Hematopoietic multipotent progenitor cell treated with erythropoietin and hydrocortisone succinate and interleukin-3 and kit ligand, for 4 days (in vitro differentiated cells): ENCODE measurements around the gene CACNA2D3.
A peak's percentile ranks its signal among the peaks of the same experiment; 100 is the strongest.

ENCODE experiments used
- DNase-seq: peaks from one replicate; pipeline ENCODE4 v3.0.0-alpha.2; 2015

The CACNA2D3 gene

DNA sequence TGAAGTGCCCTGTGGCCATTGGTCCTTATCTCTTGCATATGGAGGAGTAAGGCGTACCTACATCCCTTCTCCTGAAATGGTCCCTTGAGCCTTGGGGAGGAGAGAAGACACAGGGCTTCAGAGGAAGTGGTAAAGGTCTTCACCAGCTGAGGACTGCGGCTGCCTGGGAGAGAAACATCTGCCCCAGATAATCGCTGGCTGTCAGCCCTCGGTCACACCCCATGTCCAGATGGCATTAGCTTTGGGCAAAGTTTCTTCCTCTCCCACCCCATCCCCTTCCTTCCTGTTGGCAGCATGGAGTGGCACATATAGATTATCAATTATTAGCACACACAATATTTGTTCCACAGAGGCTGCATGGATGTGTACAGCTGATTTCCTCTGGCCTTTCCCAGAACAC, 743.9 kb downstream of the CACNA2D3 start:
- DNase-seq = peak; percentile 88

DNA sequence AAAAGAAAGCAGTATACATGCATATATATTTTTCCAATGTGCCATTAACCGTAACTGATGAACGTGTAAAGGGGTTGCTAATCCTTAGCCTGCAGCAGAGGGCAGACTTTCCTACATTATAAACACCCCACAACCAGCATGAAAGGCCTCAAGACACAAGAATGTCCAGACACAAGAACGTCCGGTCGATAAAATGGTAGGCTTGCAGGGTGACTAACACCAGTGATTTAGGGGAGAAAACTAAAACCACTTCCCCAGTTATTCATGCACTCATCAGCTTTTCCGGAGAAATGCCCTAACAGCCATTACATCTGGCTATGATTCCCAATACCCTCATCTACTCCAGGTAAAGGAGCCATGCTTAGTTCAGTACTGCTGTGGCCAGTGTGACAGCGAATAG, 748.1 kb downstream of the CACNA2D3 start:
- DNase-seq = peak; percentile 73

DNA sequence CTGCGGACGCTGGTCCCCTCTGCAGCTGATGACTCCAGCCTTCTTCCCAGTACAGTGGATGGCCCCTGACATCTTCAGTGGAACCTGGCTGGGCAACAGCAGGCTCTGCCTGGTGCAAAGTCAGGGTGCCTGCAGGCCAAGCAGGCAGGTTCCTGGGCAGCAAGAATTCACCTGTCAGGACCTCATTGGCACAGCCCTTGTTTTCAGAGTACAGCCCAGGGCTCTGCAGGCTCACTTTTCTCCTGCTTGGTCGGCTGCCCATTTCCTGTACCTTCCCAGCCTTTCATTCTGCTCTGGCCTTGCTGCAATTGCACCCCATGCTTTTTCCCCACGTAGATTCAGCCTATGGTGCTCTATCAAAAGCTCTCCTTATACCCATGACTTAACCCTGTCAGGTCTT, 749.5 kb downstream of the CACNA2D3 start:
- DNase-seq = no peak

DNA sequence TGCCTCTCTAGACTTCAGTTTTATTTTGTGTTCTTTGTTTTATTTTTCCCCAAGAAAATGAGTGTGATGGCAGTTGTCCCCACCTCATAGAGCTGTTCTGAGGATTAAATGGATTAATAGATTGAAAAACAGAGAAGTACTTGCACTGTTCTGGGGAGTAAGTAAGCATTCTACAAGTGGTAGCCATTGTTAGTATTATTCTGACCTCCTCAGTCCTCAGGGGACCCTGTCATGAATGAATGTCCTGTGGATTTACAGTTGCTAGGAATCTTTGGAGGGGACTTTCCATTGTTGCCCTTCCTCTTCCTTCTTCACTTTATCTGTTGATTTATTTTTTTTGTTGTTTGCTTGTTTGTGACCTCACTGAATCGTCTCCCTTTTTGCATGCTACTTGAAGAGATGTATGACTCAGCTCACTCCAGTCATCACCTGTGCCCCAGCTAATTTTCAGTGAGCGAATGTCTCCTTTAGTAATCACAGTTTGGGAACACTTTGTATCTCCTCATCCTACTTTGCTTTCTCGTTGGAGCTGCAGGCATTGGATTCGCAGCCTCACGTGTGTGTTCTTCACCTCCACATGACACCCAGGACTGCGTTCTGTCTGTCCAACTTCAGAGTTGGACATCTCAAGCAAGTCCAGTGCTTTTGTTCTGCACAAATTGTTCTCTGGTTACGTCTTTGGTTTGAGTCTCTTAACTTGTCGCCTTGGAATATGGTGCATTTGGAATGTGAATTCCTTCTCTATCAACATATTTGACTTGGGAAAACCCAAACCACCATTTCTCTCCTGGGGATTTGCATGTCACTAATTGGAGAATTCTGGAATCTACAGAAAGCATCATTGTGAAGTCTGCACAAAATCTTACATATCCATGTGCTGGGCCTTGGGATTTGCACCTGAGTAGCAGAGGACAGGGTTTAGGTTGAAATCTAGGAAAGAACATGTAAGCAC, 751.0 kb downstream of the CACNA2D3 start:
- DNase-seq = no peak

DNA sequence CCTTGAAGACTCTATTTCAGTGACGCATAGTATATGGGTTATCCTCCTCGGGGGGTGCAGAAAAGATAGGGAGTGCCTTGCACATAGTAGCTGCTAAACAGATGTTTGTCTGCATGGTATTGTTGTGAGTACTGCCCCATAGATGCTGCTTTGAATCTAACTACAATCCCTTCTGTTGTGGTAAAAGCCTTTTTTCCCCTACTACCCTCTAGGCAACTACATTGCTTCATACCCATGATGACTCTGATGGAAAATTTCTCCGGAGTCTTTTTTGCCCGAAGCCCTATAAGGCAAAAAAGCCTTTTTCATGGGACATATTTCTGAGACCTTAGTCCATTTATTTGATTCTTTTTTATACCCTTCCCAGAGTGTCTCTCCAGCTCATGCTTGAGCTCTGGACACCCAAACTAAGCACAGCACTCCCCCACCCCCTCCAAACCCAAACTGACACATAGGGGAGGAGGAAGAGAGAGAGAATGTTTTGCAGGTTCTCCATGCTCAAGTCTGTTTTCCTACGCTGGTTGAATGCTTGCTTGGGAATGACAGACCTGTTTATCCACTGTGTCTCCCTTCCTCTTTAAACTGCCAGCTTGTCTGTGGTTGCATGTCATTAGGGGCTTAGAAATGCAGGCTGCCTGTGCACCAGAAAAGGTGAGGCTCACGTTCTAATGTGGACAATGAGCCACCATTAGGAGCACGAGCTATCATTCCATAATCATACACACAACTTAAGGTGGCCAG, 752.6 kb downstream of the CACNA2D3 start:
- DNase-seq = no peak

DNA sequence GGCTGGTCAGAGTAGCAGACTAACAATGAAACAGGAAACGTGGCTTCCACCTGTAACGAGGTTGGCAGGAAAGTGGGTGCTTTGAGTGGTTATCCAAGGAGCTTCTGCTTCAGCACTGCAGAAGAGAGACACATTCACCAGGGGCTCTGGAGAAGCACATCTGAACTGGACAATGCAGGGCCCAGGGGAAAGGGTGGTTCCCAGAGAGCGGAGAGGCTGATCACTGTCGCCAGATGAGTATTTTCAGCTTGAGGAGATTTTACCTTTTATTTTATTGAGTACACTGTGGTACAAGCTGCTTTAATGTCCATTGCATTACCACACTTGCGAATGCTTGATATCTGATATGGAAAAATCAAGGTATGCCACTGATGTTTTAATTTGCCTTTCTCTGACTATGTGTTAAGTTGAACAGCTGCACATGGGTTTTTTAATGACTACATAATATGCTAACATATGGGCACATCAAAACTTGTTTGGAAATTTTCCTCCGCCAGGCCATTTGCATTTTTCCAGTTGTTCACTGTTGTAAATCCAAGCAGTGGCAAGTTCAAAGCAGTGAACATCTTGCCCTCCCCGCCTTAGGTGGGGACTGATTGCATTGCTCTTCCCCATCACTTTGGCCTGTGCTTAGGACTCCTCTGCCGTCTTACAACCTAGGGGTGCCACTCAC, 753.4 kb downstream of the CACNA2D3 start:
- no peak for DNase-seq

DNA sequence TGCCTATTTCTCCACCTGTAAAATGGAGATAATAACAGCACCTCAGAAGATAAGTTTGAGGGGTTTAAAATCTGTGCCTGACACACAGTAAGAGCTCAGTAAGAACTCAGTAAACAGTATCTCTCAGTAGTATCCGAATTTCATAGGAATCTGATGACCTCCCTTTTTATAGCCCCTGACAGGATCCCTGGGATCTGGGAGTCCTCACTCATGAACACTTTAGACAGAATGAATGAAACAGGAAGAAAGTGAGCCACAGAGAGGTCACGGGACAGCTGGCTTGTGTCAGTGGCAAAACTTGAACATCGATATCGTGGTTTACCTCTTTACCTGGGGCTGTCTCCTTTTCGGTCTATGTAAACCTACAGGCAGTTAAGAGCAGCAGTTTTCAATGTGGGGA, 754.3 kb downstream of the CACNA2D3 start:
- DNase-seq = no peak

DNA sequence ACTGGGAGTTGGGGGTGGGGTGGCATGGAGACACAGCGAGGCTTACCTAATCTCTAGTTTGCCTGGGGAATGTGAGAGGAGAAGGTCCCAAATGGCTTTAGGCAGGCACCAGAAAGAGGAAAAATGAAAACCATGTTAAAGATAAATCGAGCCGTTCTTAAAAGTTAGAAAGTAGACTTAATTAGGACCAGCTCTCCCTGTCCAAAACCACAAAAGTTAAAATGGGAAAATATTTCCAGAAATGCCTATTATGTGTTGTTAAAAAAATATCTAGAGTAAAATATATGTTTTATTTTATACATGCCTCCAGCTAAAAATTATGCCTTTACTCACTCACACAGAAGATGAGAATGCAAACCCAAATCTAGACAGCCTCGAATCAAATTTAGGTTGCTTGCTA, 755.4 kb downstream of the CACNA2D3 start:
- no peak for DNase-seq

DNA sequence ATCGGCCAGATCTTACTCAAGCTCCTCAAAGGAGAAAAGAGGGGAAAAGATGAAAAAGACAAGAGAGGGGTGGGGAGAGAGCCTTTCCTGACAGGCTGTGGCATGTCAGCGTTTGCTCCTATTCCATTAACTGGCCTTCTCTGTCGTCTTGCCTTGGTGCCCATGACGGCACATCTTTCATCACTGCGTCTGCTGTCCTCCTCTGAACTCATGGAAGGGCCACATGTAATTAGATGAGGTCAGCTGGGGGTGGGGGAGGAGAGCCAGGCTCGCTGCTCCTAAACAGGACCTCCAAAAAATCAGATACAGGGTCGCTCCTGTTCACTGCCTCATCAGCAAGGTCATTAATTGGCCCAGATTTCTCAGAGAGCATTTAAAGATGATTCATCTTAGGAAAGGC, 755.8 kb downstream of the CACNA2D3 start:
- DNase-seq = no peak

DNA sequence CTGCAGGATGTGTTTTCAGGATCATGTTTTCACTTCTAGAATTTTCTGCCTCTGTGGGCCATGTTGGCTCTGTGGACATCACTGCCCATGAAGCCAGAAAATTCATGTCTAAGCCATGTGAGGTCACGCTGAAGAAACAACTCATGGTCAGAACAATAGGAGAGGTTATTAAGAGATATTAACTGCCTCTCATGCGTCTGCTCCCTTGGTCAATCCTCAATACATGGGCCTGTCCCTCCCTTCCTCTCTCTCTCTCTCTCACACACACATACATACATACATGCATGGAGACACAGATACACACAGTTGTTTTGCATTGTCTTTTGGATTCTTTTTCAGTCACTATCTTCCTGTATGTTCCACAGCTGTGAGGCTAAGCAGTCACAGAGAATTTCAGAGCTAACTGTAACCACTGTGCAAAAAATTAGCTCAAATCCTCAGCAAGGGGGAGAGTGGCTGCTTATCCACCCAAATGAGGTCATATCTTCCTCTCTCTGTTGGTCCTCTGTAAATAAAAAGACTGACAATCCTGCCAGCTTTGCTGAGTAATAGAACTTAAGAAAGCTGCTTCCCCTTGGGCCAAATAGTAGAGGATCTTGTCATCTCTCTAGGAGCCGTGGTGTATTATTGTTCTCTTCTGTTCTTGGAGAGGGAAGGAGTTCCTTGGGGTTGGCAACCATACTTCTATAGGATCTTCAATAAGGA, 759.9 kb downstream of the CACNA2D3 start:
- DNase-seq = peak; percentile 33

DNA sequence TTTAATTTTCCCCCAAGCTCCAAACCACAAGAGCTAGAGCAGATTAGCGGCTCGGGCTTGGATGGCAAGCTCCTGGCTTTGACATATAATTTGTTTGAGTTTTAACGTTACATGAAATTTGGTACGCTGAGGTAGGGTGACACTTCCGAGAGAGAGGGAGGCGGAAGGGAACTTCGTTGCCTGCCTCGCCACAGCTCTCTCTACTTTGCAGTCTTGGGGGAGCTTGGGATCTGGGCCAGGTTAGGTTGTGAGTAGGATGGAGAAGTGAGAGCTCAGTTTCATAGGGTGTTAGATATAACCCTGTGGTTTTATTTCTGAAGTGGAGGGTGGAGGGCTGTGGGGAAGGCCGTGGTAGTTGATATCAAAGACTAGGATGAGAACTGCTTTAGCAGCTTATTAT, 765.8 kb downstream of the CACNA2D3 start:
- DNase-seq = no peak

DNA sequence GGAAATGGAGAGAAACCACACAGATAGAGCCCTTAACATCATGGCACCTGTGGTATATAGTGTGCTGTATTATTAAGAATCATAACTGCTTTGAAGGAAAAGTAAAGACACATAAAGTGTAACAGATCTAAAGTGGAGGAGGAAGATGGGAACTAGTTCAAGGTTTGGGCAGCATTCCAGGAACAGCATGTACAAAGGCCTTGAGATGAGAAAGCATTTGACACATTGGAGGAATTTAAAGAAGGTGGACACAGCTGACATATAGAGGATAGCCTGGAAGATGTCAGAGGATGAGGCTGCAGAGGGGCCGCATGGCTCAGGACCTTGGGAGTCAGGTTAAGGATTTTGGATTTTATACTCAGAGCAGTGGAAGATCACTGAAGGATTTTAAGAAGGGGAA, 766.5 kb downstream of the CACNA2D3 start:
- DNase-seq = no peak

DNA sequence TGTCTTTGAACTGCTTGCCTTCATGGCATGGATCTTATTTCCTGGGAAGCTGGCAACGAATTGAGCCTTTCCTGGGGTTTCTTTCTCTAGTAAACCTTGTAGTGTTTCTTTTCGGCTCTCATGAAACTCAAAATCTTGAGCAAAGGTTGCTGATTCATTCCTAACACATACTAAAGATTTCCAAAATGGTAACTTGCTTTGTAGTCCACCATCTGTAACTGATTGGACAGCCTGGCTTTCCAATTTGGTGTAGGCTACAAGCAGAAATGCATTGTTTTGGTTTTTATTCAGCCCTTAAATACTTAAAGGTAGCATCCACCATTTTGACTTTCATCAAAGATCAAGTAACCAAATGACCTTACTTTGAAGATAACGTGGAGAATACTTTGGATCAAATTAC, 767.4 kb downstream of the CACNA2D3 start:
- DNase-seq = no peak

DNA sequence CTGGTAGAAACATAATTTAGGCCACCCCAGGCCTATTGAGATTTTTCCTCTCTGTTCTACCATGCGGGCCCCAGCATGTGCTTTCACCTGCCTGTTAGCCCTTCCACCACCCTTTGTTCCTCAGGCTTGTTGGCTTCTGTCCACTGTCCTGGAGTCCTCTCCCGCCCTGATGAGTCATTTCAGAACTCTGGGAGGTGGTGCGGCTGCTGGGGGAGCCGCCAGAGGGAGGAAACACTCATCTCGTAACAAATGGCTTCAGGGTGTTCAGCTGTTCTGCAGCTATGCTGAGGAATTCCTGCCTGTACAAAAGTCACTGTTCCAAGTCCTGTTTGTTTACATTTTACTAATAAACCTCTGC, 769.2 kb downstream of the CACNA2D3 start:
- peak; percentile 56 for DNase-seq

DNA sequence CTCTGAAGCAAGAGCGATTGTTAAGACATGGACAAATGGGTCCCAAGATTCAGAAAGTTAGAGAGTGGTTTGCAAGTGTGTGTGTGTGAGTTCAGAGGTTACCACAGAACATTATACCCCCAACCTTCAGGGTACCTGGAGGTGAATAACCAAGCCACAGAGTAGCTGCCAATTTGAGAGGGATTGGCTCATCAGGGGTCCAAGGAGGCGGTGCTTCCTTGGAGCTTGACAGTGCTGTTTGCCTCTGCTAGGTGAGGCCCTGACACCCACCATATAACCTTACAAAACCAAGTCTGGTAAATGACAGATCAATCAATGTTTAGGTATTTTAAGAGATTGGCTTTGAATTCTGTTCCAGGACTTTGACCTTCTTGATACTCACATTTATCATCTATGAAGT, 769.8 kb downstream of the CACNA2D3 start:
- no peak for DNase-seq

DNA sequence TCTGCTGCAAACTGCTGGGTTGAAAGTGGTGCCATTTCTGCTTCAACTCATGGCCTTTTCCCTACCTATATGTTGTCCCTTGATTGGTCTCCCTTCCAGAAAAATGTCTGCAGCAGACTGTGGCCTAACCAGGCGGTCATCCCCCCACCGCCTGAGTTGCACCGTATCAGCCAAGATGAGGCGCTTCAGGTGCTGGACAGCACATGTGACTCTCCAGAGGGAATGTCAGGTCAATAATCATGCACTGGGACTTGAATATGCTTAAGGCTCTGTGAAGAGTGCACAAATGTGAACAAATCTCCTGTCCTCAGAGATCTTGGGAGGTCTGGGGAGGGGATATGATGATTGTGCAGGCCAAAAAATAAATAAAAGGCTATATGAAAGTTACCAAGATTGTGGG, 773.3 kb downstream of the CACNA2D3 start:
- no peak for DNase-seq

DNA sequence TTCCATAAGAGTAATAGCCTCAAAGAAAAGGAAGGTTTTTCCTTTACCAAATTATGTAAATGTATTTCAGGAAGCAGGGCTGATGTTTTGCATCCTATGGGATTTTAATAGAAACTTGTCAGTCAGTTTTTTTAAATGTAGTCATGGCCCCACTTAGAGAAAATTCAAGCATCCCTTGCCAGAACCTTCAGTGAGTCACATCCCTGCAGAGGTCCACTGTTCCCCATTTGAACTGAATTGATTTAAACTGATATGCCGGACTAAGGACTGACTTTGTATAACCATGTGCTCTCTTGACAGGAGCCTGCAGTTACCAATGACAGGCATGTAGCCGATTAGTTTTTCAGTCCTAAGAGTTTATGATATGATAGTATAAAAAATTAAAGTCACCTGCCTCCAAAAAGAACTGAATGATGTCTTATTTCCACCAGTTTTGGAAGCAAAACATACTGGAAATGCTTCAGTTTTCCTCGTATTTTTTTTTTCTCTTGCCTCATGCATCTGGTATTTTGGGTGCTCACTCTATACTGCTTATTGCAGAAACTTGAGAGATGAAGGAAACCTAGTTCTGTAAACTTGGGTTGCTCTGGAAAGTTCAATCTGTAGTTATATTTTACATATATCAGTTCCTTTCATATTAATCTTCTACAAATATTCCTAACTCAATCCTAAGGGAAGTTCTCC, 774.8 kb downstream of the CACNA2D3 start:
- DNase-seq = no peak

DNA sequence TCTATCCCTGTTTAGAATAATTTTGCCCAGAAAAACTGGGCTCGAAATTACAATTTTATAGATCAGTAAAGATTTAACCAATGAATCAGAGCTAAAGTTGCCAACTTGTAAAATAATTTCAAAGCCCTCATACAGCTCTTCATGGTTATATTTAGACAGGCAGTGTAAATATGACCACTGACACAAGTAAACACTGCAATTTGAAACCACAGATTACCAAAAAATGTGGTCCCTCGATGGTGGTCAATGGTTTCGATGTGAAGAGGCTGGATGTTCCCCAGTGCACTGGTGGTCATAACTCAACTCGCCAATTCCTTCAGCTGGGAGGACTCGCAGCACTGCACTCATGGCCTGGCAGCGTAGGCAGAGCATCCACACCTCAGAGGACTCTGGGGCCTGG, 776.9 kb downstream of the CACNA2D3 start:
- DNase-seq = no peak

DNA sequence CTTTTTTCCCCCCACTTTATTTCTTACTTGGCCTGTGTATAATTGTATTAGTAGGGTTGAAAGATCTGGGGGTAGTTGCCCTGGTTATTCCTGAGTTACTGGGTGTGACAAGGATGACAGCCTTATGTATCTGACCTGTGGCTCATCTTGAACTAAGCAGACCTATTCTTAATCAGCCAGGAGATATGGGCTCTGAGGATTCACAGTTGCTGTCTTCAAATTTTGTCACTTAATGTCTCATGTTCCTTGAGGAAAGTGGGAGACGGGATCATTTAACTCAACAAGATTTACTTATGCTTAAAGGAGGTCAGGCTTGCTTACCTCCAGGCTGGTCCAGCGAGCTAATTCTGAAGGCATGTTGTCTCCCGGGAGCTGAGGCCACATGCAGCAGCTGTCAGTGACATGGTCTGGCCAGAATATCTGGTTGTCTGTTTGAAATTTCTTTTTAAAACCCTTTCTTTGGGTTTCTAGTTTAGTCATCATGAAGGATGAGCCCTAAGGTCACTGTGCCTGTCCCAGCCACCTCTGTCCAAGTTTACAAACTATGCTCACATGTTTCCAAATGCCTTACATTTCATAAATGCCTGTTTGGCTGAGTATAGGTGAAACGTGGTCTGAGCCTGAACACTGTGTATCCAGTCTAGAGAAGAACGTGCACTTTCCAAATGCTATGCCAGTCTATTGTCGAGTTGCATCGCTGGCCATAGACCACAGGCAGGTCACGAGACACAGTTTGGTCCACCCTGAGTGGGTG, 778.7 kb downstream of the CACNA2D3 start:
- no peak for DNase-seq

DNA sequence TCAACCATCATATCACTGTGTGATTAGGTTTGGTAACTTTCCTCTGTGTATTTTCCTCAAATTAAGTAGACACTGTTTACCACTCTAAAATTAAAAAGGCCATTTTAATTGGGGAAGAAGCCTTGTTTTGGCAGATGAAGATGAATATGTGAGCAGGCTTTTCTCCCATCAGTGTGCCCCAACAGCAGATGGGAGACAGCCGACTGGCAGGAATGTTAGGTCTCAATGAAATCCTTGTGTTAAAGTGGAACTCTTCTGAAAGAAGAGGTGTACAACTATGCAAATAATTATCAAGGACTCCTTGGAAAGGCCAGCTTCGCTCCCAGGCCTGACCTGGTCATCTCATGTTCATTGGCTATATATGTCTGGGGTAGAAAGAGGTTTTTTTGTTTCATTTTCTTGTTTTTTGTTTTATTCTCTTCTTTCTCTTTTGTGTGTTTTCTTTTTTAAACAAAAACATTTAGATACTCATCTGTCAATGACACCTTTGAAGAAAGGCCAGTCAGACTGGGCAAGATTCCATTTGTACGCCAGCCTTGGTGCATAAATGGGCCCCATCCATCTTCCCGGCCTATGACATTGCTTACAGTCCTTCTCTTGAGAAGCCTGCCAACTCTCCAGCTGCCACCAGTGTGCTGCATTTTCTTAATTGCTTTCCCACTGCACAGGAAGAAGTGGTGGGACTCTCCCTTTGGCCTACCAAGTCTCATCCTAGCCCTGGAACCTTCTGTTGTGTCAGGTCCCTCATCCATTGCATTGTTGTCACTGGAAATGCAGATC, 779.7 kb downstream of the CACNA2D3 start:
- DNase-seq = no peak
